Lower lobe of right lung (tissue), 2 donors: ENCODE results near the gene GRID1. TPM values are rescaled to one million over a fixed set of nuclear protein-coding genes. Genes with fewer than 3 reads are reported as not detected.

ENCODE experiments used
- ATAC-seq, 2 donors: fragments of 200-7000 bp; cut with Tn5 transposase; one replicate each; pipeline ENCODE4 v1.9.1; 2020 to 2022; ENCODE audit warnings: mild to moderate bottlenecking in 2 of 2, moderate library complexity in 2 of 2
- DNase-seq: peaks from one replicate; pipeline ENCODE4 v3.0.0-alpha.2; 2020
- H3K27ac ChIP-seq: fragments of 200-600 bp; one replicate; pipeline ENCODE4 v1.8.0; 2022
- H3K27me3 ChIP-seq: fragments of 200-600 bp; one replicate; pipeline ENCODE4 v1.8.0; 2022; ENCODE audit warnings: low read depth
- H3K36me3 ChIP-seq: fragments of 200-600 bp; one replicate; pipeline ENCODE4 v1.8.0; 2022; ENCODE audit warnings: mild to moderate bottlenecking
- H3K4me1 ChIP-seq: fragments of 200-600 bp; one replicate; pipeline ENCODE4 v1.8.0; 2022
- H3K4me3 ChIP-seq: fragments of 200-600 bp; one replicate; pipeline ENCODE4 v1.8.0; 2022; ENCODE audit warnings: mild to moderate bottlenecking
- H3K9me3 ChIP-seq: fragments of 200-600 bp; one replicate; pipeline ENCODE4 v1.8.0; 2022
- CTCF ChIP-seq: fragments of 200-600 bp; IDR thresholded peaks from one replicate; pipeline ENCODE4 v1.8.0; 2022; ENCODE audit warnings: antibody characterized with exemption, mild to moderate bottlenecking
- intact Hi-C: fragments of 100-400 bp; cut with DNase I; formaldehyde crosslinking; loops from one replicate; pipeline ENCODE4 v1.11.0; 2022
- microRNA-seq: library from miRNA; unstranded; fragments of <30 nt; microRNA quantifications from one replicate; pipeline ENCODE4 v1.2.0, GENCODE V29; 2020; ENCODE audit warnings: borderline number of aligned reads
- total RNA-seq: library from RNA; stranded (reverse); fragmentation: NEBNext Ultra II Directional; extraction: Animal tissue kit (Norgen Biotek cat#: 25700); gene quantifications from one replicate; pipeline ENCODE4 v1.2.1, GENCODE V29; 2021
- donor health status: DM: no; HTN: yes; CAD: no; lungs with severe emphysema.

Gene GRID1
- total RNA-seq, 1 donor from 2014 or later = 2.5 TPM

DNA sequence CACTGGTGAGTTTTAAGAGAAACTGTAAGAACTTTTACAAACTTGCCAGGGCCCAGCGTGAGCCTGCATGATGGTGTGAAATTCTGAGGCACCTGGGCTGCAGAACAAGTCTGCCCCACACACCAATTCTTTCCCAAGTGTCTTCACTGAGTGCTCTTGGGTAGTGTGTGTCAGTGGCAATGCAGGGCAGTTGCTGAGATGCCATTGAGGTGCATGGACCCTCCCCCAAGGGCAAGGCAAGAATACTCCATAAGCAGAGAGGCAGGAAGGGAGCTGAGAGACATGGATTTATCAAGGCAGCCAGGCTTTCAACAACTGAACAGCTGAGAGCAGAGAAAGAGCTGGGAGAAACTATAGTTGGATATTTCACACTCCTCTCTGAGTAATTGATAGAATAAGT is 801.2 kb downstream of the GRID1 start:
- DNase-seq (no peak), ATAC-seq (no peak)
- H3K27ac ChIP-seq = no peak overlapping the region
- intact Hi-C loops = no loop called here
- H3K36me3 ChIP-seq = no peaks in the 10 kb centered on the region
- H3K4me1 ChIP-seq = no peaks in the 10 kb centered on the region
- no peaks in the 10 kb centered on the region for H3K9me3 ChIP-seq
- TF ChIP-seq CTCF = no peak
- no peak overlapping the region for H3K4me3 ChIP-seq
- no peaks in the 10 kb centered on the region for H3K27me3 ChIP-seq

DNA sequence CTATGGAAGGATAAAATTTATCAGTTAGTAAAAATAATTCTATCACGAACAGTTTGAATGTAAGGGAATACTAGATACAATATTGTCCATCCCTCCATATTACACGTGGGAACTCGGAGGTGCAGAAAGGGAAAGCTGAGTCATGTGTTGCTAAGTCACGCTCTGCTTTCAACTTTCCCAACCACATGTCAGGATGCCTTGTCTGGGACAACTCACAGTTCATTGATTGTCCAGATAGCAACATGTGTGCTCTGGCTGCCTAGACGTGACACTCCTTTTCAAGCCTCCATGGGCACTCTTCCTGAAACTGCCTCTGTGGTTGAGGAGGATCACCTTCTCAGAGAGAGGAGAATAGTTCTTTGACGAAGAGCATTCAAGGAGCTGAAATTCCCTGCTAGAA is 808.1 kb downstream of the GRID1 start:
- Histone ChIP-seq H3K4me3 (no peak overlapping the region), H3K27me3 (no peaks in the 10 kb centered on the region), H3K9me3 (no peaks in the 10 kb centered on the region), H3K36me3 (no peaks in the 10 kb centered on the region), H3K4me1 (no peaks in the 10 kb centered on the region), H3K27ac (no peak overlapping the region)
- DNase-seq = no peak
- ATAC-seq = no peak
- intact Hi-C loops = no loop called here
- TF ChIP-seq CTCF = no peak

- intact Hi-C loops = no loop called here
- TF ChIP-seq CTCF = no peak
- Histone ChIP-seq H3K27me3 (no peaks in the 10 kb centered on the region), H3K4me3 (no peak overlapping the region), H3K27ac (no peak overlapping the region), H3K9me3 (no peaks in the 10 kb centered on the region), H3K4me1 (no peaks in the 10 kb centered on the region), H3K36me3 (no peaks in the 10 kb centered on the region)
- ATAC-seq (no peak), DNase-seq (no peak)
Measured at GRCh38 chr10:85557706-85558105, 808.9 kb downstream of the GRID1 start.

GRCh38 chr10:85557077-85557476 is 809.5 kb downstream of the GRID1 start:
- intact Hi-C loops = no loop called here
- Histone ChIP-seq H3K4me1 (no peaks in the 10 kb centered on the region), H3K27ac (no peak overlapping the region), H3K27me3 (no peaks in the 10 kb centered on the region), H3K9me3 (no peaks in the 10 kb centered on the region), H3K4me3 (no peak overlapping the region), H3K36me3 (no peaks in the 10 kb centered on the region)
- no peak for TF ChIP-seq CTCF
- DNase-seq = no peak
- no peak for ATAC-seq

Small RNA genes within 50 kb of the gene (microRNA-seq; reads per million reads assigned to microRNA genes)
- gene MIR346 = 5.5 reads per million, percentile 5 among the genes with 10 or more reads in this experiment

Other genes with a start within 250 kb of the GRID1 start
- gene WAPL, start 155.0 kb upstream of the GRID1 start, total RNA-seq = 38.2 TPM